OCI-LY1 (cell line): ENCODE results near the gene DPM3.
"Not testable (repeated sequence)": the region's sequence is repeated elsewhere in the genome, so short reads cannot be mapped to it uniquely, and the experiment has no call there.

Experiments used
- H2AFZ ChIP-seq: fragments of 200-600 bp; sonication (generic), shearing (Covaris generic); 2 replicates; pipeline ENCODE4 v1.6.0; 2014; ENCODE audit warnings: antibody characterized with exemption, mild to moderate bottlenecking, low read length
- H3F3A ChIP-seq: fragments of 200-600 bp; sonication (generic), shearing (Covaris generic); 2 replicates; pipeline ENCODE4 v1.6.0; 2014; ENCODE audit warnings: mild to moderate bottlenecking, antibody characterized with exemption, low read length, moderate library complexity; ENCODE audit not compliant: insufficient read depth
- H3K27ac ChIP-seq: fragments of 200-600 bp; sonication (generic); 2 replicates; pipeline ENCODE4 v1.5.1; 2014; ENCODE audit warnings: low read length, mixed run types, mild to moderate bottlenecking, low read depth; ENCODE audit not compliant: poor library complexity, severe bottlenecking
- H3K27me3 ChIP-seq: fragments of 200-600 bp; sonication (generic); 2 replicates; pipeline ENCODE4 v1.6.0; 2014; ENCODE audit warnings: antibody characterized with exemption, mild to moderate bottlenecking, low read length, moderate library complexity; ENCODE audit not compliant: insufficient read depth
- H3K36me3 ChIP-seq: fragments of 200-600 bp; sonication (generic); 2 replicates; pipeline ENCODE4 v1.6.1; 2014; ENCODE audit warnings: mild to moderate bottlenecking, antibody characterized with exemption, low read length, moderate library complexity, mixed read lengths; ENCODE audit not compliant: insufficient read depth
- H3K4me1 ChIP-seq: fragments of 200-600 bp; sonication (generic); 2 replicates; pipeline ENCODE4 v1.5.1; 2014; ENCODE audit warnings: mild to moderate bottlenecking, low read length, moderate library complexity; ENCODE audit not compliant: insufficient read depth, severe bottlenecking
- H3K4me2 ChIP-seq: fragments of 200-600 bp; sonication (generic), shearing (Covaris generic); 2 replicates; pipeline ENCODE4 v1.6.1; 2014; ENCODE audit warnings: low read length
- H3K4me3 ChIP-seq: fragments of 200-600 bp; sonication (generic); 2 replicates; pipeline ENCODE4 v1.5.1; 2014; ENCODE audit warnings: low read length, low read depth, mild to moderate bottlenecking, mixed read lengths; ENCODE audit not compliant: poor library complexity, severe bottlenecking
- H3K79me2 ChIP-seq: fragments of 200-600 bp; shearing (Covaris generic); 2 replicates; pipeline ENCODE4 v1.6.1; 2016; ENCODE audit warnings: mixed run types, low read length, mixed read lengths; ENCODE audit not compliant: insufficient read depth
- H3K9ac ChIP-seq: fragments of 200-600 bp; sonication (generic), shearing (Covaris generic); 2 replicates; pipeline ENCODE4 v1.6.1; 2014; ENCODE audit warnings: mild to moderate bottlenecking, low read length, mixed read lengths
- H3K9me2 ChIP-seq: fragments of 200-600 bp; sonication (generic), shearing (Covaris generic); 2 replicates; pipeline ENCODE4 v1.6.1; 2014; ENCODE audit warnings: low read depth, mild to moderate bottlenecking, low read length, mixed read lengths
- H3K9me3 ChIP-seq: fragments of 200-600 bp; shearing (Covaris generic); 2 replicates; pipeline ENCODE4 v1.6.1; 2014; ENCODE audit warnings: low read length, mixed read lengths
- H4K20me1 ChIP-seq: fragments of 200-600 bp; sonication (generic), shearing (Covaris generic); 2 replicates; pipeline ENCODE4 v1.6.0; 2016; ENCODE audit warnings: mild to moderate bottlenecking, low read length; ENCODE audit not compliant: insufficient read depth
- CTCF ChIP-seq: fragments of 200-600 bp; sonication (generic), shearing (Covaris generic); IDR thresholded peaks from 2 replicates; pipeline ENCODE4 v1.5.1; 2017; ENCODE audit warnings: mild to moderate bottlenecking, antibody characterized with exemption, low read length, moderate library complexity, mixed read lengths
- EZH2 ChIP-seq: fragments of 200-600 bp; sonication (generic), shearing (Covaris generic); IDR thresholded peaks from 2 replicates; pipeline ENCODE4 v1.8.0; 2017; ENCODE audit warnings: borderline replicate concordance, mixed run types, mild to moderate bottlenecking, antibody characterized with exemption, low read length, moderate library complexity, mixed read lengths

The DPM3 gene

GRCh38 chr1:155169541-155169940 lies 29.2 kb upstream of the DPM3 start:
- peaks cover 28% of the 10 kb centered on the region for H3K4me1 ChIP-seq
- no peak for TF ChIP-seq EZH2
- TF ChIP-seq CTCF, result no peak

GRCh38 chr1:155168456-155169210 lies 28.3 kb upstream of the DPM3 start:
- Histone ChIP-seq H2AFZ (no peak overlapping the region), H3K4me1 (peaks cover 19% of the 10 kb centered on the region), H3K27me3 (no peaks in the 10 kb centered on the region; the same call in 1 of the 2 replicates), H3F3A (no peaks in the 10 kb centered on the region), H3K4me2 (no peak overlapping the region), H4K20me1 (no peaks in the 10 kb centered on the region), H3K27ac (no peak overlapping the region), H3K79me2 (no peaks in the 10 kb centered on the region), H3K9ac (no peak overlapping the region), H3K9me2 (no peaks in the 10 kb centered on the region), H3K9me3 (no peaks in the 10 kb centered on the region), H3K4me3 (no peak overlapping the region), H3K36me3 (peaks cover 17% of the 10 kb centered on the region)
- TF ChIP-seq CTCF (no peak), EZH2 (no peak)

More at GRCh38 chr1:155169541-155169940, 29.2 kb upstream of the DPM3 start:
- H3K36me3 ChIP-seq, result peaks cover 17% of the 10 kb centered on the region
- H3K4me3 ChIP-seq, result no peak overlapping the region
- no peak overlapping the region for H3K4me2 ChIP-seq
- no peaks in the 10 kb centered on the region; the same call in 1 of the 2 replicates for H3K27me3 ChIP-seq
- no peak overlapping the region for H2AFZ ChIP-seq
- no peak overlapping the region for H3K27ac ChIP-seq
- H3K79me2 ChIP-seq, result no peaks in the 10 kb centered on the region
- no peaks in the 10 kb centered on the region for H3K9me3 ChIP-seq
- H4K20me1 ChIP-seq, result no peaks in the 10 kb centered on the region
- H3K9ac ChIP-seq, result no peak overlapping the region
- no peaks in the 10 kb centered on the region for H3F3A ChIP-seq
- H3K9me2 ChIP-seq, result no peaks in the 10 kb centered on the region

- H4K20me1 ChIP-seq, H3K9me2 ChIP-seq, H3K79me2 ChIP-seq, H2AFZ ChIP-seq, H3K4me2 ChIP-seq, H3K27ac ChIP-seq, H3K27me3 ChIP-seq, H3K9ac ChIP-seq, H3K9me3 ChIP-seq, H3K4me3 ChIP-seq, H3F3A ChIP-seq: not testable (repeated sequence)
- H3K4me1 ChIP-seq, result peaks cover 14% of the 10 kb centered on the region
- peaks cover 17% of the 10 kb centered on the region for H3K36me3 ChIP-seq
Measured at GRCh38 chr1:155168105-155168445, 27.7 kb upstream of the DPM3 start.
